Astrocyte of the hippocampus (primary cell): Measurements from ENCODE around the gene CALCOCO1.
A peak's percentile ranks its signal among the peaks of the same experiment; 100 is the strongest.
"Not testable (repeated sequence)": the region's sequence is repeated elsewhere in the genome, so short reads cannot be mapped to it uniquely, and the experiment has no call there.

ENCODE experiments used
- DNase-seq: peaks from one replicate; pipeline ENCODE4 v3.0.0; 2011; ENCODE audit warnings: low read depth, low spot score

Gene CALCOCO1

DNA sequence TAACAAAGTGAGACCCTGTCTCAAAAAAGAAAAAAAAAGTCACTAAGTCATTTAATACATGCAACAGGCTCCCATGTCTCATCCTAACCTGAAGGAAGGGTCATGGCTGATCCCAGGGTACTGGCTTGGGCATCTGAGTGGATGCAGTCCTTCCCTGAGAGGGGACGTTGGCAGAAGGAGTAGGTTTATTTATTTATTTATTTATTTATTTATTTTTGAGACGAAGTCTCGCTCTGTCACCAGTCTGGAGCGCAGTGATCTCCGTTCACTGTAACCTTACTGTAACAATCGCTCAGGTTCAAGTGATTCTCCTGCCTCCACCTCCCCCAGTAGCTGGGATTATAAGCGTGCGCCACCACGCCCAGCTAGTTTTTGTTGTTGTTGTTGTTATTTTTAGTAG lies 7.2 kb upstream of the CALCOCO1 start:
- no peak for DNase-seq

DNA sequence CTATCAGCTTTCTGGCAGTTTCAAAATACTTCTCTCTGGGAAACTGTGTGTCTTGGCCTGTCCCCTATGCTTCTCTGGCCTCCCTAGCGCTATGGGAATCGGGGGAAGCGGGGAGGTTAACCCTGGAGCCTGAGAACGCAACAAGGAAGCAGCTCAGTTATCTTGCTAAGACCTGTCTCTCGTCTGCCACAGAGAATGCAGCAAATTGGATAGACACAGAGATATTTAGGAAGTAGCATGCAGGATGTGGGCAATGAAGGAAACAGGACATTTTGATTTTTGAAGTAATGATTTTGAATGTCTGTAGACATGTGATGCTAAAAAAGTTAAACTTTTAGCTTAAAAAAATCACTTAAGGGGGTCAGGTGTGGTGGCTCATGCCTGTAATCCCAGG lies 6.6 kb upstream of the CALCOCO1 start:
- no peak for DNase-seq

DNA sequence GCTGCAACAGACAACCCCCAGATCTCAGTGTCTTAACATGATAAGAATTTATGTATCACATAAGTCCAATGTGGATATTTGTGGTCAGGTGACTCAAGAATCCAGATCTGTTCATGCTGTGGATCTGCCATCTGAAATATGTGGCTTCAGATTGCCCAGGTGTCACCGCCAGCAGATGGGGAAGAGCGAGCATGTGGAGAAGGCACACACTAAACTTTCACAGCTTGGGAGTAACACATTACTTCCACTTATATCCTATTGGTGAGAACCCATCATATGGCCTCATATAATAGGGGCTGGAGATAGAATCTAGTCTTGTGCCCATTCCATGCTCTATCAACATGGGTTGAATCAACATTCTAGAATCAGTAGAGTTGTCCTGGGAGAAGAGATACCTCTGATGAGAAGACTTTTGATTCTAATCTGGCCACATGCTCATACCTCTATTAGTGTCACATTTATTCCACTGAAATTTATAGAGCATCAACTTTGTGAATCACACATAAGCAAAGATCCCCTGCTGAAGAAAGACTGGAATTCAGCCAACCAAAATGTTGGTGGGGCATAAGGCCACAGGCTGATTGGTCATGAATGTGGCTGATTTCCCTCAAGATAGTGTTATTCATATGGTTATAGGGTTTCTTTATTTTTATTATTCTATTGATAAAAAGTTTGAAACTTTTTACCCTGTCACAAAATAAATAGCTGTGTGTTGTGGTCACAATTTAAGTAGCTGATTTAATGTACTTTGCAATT lies 6.0 kb upstream of the CALCOCO1 start:
- peak; percentile 76 for DNase-seq

DNA sequence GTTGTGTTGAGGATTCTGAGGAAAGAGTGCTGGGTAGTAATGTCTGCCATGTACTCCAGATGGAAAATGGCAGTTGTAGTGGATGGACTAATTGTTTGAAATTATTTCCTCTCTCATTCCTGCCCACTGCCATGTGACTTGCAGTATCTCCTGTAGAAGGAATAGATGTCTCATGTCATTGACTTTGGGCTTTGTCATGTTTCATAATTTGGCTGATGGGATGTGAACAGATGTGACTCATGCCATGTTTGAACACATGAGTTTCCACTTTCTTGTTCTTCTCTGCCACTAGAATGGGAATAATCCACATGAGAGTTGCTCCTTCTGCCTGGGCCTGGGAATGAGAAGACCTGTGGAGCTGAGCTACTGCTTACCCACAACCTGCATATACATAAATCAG lies 2.4 kb upstream of the CALCOCO1 start:
- no peak for DNase-seq

DNA sequence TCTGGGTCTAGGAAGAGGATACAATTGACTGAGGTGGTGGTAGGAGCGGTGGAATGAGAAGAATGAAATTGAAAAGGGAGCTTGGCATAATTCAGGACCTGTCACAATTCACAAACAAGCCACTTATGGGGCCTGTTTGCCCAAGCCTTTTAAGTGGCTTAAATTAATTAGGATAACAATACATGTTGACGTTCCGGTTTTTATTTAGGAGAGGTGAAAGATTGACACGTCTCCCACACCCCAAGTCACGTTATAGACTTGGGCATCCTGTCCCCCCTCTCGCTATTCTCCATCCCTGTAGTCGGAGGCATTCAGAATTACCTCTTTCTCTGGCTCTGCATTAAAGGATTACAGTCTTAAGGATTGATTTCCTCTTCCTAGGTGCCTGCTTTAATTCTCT lies 954 bp upstream of the CALCOCO1 start:
- no peak for DNase-seq

DNA sequence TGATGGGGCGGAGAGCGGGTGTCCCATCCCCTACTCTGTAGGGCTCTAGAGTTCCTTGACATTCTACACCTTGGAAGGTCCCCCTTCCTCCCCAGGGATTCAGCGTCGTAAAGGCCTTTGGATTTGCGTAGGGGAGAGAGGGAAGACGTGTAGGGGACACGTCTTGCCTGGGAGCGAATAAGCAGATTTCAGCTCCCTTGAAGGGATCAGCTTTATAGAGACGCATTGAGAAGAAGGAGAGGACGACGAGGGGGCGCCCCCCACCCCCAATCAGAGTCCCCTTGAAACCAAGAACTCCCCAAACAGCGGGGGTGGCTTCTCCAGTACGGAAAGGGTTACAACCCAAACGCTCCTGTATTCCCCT lies 324 bp downstream of the CALCOCO1 start:
- no peak for DNase-seq

DNA sequence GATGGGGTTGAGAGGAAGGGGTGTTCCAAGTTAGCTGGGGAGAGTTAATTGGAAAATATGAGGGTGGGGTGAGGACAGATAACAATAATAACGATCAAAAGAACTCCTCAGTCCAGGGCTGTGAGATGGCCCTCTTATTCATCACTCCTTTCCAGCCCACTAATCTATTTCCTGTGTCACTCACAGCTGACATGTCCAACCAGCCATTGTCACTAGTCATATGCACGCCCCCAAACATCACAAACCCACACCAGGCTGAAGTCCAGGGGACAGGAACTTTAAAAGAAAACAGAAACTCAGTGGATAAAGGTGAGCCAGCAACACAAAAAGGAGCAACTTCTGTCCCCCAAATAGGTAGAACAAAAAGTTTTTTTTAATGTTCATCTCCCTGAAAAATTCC lies 911 bp downstream of the CALCOCO1 start:
- no peak for DNase-seq

DNA sequence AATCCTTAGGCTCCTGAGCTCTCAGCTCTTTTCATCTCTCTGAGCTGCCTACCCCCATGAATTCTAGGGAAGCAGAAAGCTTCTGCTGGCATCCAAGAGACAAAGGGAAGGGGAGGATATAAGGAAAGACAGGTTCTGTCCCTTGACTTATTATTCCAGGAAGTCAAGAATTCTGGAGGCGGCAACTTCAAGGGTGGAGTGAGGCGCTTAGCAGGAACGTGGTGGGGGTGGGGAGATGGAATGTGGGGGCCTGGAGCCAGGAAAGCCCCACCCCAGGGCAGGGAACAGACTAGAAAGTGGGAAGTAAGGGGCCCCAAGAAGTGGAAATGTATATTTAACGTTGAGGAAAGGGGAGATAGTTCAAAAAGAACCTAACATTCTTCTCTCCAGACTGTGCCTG lies 1.4 kb downstream of the CALCOCO1 start:
- DNase-seq: no peak

DNA sequence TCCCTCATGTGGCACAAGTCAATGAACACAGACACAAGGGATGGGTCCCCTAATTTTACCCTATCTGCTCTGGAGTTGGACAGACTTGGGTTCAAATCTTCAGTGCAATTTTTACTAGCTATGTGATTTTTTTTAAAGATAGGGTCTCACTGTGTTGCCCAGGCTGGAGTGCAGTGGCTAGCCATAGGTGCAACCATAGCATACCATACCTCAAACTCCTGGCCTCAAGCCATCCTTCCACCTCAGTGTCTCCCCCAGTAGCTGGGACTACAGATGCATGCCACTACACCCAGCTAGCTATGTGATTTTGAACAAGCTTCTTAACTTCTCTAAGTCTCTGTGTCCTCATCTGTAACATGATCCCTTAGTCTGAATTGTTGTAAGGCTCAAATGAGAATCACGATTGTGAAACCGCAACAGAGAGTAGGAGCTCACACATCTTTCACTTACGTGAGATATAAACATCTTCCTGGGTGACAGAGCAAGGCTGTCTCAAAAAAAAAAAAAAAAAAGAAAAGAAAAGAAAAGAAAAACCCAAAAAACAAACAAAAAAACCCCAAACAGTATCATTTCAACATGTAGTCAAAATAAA lies 4.7 kb downstream of the CALCOCO1 start:
- no peak for DNase-seq

DNA sequence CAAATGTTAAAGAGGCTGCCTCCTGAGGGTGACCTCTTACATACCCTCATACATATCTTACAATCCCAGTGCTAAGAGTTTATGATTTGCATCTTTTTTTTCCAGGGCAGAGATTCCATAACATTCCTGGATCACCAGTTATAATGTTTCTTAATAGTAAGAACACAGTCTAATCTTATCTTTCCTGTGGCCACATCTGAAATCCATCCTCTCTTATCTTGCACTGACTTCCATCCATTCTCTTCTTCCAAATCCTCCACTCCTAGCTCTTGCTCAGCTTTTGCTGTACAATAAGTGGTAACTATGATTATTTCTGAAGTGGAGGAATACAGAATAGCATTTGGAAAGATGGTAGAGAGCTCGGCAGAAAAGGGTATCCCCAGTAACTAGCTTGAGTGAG lies 6.3 kb downstream of the CALCOCO1 start:
- no peak for DNase-seq

DNA sequence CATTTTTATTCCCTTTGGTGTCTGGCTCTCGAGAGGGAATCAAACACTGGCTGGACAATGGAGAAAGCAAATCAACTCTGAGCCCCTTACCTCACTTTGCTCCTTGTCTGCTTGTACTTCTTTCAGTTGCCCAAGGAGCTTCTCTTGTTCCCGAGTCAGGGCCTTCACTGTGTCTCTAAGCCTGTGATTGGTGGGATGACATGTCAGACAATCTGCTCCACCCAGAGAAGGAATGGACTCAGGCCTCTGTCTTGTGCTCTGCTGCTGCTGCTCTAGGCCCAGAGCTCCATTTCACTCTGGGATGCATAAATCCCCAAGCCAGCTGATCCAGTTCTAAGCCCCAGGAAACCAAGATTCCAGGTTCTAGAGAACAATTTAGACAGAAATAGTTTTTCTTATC lies 7.6 kb downstream of the CALCOCO1 start:
- DNase-seq: no peak

DNA sequence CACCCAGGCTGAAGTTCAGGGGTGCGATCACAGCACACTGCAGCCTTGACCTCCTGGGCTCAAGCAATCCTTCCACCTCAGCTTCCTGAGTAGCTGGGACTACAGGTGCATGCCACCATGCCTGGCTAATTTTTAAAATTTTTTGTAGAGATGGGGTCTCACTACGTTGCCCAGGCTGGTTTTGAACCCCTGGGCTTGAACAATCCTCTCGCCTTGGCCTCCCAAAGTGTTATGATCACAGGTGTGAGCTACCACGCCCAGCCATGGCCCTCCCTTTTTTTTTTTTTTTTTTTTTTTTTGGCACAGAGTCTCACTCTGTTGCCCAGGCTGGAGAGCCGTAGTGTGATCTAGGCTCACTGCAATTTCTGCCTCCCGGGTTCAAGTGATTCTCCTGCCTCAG lies 8.7 kb downstream of the CALCOCO1 start:
- not testable (repeated sequence) for DNase-seq

DNA sequence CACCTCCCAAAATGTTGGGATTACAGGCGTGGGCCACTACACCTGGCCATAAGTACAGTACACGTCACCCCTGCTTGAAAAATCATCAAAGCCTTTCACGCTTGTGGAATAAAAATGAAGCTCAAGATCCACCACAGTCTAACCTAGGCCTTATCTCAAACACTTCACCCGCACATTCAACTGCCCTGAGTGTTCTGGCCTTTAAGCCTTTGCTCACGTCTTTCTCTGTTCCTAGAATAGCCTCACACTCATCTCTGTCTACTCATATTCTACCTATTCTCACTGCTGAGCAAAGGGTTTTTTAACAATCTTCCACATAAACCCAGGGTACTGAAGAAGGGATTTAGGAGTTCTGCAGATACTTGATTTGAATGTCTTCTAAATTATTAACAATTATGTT lies 9.9 kb downstream of the CALCOCO1 start:
- no peak for DNase-seq

DNA sequence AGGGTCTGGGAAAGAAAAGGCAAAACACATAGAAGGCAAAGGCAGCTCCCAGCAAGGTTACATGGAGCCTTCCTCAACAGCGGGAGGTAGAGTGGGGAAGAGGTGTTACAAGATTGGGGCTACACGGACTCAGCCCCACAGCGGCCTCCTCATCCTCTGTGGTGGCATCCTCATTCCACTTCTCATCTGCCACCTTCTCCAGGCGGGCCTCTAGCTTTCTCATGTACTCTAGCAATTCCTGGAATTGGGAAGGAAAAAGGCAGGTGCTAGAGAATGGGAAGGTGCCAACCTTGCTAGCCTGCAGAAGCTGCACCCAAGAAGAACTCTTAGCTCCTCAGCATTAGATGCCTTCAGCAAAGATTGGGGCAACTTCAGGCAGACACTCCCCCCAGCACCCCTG lies 13.2 kb downstream of the CALCOCO1 start:
- no peak for DNase-seq

DNA sequence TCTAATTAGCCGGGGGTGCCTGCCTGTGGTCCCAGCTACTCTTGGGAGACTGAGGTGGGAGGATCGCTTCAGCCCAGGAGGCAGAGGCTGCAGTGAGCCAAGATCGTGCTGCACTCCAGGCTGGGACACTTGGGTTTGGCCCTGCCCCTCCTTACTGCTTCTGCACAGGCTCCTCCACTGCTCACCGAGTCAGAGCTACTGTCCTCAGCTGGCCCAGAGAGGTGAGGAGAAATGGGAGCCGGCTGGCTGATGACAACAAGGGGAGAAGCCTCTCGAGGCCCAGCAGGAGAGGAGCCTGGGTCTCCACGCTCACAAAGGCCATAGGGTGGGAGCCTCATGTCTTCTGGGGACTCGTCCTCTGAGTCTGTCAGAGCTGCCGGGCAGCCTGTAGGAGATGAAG lies 13.7 kb downstream of the CALCOCO1 start:
- DNase-seq: no peak

DNA sequence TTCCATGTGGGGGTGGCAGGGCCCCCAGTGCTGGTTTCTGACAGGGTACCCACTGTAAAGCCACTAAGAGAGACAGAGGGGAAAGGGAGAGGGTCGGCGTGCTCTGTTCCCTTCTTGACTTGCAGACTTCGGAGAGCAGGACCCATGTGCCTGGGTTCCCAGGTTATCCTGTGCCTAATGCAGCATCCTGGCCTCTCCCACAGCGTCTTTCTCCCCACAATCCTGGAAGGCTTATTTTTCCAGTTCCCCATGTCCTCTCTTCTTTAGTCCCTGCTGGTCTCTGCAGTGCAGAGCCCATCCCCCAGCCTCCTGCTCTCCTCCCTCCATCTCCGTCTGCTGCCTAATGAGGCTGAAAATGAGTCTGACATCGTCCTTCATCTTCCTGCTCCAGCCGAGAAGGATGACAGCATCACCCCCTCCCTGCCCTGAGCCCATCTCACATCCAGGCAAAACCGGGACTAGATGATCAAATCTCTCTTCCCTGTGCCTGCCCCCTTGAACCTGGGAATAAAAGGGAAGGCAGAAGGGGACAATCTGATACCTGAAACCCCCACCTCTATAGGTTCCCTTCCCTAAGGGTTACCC lies 15.1 kb downstream of the CALCOCO1 start:
- DNase-seq: no peak

DNA sequence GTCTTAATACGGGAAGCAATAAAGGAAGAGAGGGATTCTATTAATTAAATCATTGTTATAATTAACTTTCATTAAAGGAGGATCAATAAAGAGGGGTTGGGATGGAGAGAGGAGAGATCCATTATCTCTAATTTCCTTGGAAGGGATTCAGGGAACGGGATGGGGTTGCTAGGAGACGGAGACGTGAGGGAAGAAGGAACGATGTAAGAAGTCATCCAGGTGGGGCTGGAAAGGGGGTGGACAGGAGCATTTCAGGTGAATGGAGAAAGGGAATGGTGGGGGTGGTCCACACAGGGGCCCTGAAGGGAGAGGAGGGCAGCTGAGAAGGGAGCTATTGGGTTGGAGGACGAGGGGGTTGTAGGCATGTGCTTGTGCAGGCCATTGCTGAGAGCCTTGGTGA lies 17.2 kb downstream of the CALCOCO1 start:
- DNase-seq: no peak

DNA sequence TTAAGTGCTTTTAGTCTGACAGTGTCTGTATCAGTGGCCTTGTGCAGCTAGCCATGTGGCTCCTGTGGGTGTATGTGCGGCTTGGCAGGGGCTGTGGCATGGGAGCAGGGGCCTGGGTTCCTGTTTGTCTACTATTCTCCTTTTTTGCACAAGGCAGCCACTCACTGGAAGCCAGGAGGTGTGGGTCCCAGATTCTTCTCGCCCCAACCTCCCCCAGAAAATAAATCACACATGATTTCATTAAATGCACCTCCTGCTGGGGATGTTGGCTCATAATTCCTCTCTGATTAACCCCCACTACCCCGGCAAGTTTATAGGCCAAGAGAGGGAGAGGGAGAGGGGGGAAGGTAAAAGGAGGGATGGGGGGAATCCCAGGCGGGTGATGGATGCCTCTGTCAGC lies 17.6 kb downstream of the CALCOCO1 start:
- DNase-seq: peak; percentile 28

DNA sequence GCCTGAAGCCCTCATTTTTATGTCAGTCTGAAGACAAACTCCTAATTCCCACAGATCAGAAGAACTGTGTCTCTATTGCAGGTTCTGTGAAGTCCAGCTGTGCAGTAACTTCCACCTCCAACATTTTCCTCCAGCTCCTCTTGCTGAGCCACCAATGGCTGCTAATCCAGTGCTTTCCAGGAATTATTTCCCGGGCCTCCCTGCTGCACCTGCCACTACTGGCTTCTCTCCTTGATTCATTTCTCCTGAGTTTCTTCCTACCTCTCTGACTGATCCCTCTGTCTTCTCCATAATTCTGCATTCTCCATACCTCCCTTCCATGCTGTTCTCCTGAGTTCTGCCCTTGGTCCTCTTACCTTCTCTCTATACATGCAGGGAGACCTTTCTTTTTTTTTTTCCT lies 21.2 kb downstream of the CALCOCO1 start:
- no peak for DNase-seq

DNA sequence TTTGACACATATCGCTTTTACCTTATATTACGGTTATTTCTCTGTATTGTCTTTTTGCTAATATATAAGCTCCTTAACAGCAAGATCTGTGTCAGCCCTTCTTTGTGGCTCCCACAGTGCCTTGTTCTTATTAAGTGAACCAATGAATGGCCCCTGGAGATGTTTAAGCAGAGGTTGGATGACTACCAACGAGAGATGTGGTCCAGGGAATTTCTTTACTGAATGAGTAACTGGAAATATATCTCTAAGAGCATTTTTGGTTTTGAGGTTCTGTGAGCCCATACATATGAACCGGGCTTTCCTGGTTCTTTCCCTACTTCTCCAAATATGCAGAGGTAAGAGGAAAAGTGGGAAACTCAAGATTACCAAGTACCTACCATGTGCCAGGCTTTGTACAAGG lies 23.5 kb downstream of the CALCOCO1 start:
- DNase-seq: peak; percentile 68

DNA sequence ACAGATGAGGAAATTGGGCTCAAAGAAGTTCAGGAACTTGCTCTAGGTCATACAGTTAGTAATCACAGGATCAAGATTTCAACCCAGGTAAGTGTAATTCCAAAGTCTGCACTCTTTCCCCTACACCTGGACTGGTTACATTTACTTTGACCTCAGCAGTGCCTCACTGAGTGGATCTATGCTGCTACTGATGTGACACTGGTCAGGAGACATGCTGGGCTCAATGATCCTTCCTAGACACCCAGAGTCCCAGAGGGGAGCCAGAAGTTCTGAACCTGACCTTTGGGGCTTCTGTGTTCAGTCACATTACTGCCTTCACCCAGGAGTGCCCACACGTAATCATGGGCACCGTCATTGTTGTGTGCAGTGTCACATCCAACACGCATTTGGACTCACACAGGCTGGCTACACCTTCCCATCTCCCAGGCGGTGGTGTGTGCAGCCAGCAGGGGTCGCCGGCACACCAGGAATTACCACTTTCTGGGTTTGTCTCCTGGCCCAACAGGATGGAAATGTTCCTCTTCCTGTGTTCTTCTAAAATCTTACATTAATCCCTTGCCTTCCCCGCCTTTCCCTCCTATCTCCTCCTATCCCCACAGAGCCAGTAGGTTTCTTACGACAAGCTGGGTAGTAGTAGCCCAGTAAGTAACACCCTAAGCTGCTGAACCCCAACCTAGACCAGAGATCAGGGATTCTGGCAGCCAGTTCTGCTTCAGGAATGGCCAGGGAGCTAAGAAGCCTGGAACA lies 25.6 kb downstream of the CALCOCO1 start:
- peak; percentile 86 for DNase-seq

DNA sequence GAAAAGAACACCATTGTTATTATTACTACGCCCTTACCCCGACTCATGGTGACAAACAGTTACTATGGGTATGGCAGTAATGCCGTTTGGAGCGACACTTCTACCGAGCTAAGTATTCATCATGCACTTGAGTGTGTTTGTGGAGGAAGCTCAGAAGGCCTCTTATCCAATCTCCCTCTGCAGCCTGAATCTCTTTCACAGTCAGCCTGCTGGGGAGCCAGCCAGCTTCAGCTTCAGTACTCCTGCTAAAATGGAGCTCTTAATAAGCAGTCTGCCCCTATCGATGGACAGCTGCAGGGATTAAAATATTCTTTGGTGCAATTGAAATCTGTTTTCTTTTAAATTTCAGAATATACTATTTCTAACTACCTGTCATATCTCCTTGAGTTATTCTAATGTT lies 26.7 kb downstream of the CALCOCO1 start:
- no peak for DNase-seq

DNA sequence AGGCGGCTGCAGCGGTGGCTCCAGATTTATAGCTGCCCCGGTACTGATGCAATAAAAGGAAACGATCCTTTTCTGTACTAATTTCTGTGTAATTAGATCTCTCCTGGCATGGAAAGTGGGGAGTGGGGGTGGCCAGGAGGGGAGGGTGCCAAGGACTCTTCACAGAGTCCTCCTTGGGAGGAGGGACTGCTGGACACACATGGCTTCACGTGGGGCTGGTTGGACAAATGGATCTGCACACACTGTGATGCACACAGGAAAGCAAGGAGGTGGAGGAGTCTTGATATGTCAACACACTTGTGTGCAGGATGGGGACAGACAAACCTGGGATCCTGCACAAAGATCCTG lies 27.6 kb downstream of the CALCOCO1 start:
- no peak for DNase-seq
